BE2C (cell line): Measurements from ENCODE around the gene TPM4.
A peak's percentile ranks its signal among the peaks of the same experiment; 100 is the strongest.
"Not testable (repeated sequence)": the region's sequence is repeated elsewhere in the genome, so short reads cannot be mapped to it uniquely, and the experiment has no call there.

Experiments
- DNase-seq: peaks from one replicate; pipeline ENCODE4 v3.0.0-alpha.2; 2020
- H3K27me3 ChIP-seq: fragments of 250-450 bp; sonication (Bioruptor Pico); 2 replicates; pipeline ENCODE4 v1.5.1; 2020; ENCODE audit warnings: mild to moderate bottlenecking
- H3K36me3 ChIP-seq: fragments of 250-450 bp; sonication (Bioruptor Pico); 2 replicates; pipeline ENCODE4 v1.5.1; 2020; ENCODE audit warnings: mild to moderate bottlenecking
- H3K4me1 ChIP-seq: fragments of 250-450 bp; sonication (Bioruptor Pico); 2 replicates; pipeline ENCODE4 v1.5.1; 2020
- H3K4me3 ChIP-seq: 2 replicates; pipeline ENCODE4 v1.5.1; 2011; ENCODE audit warnings: low read depth, low read length
- H3K9me3 ChIP-seq: fragments of 250-450 bp; sonication (Bioruptor Pico); 2 replicates; pipeline ENCODE4 v1.5.1; 2020
- TF ChIP-seq, protein P1 (sequence below): IDR thresholded peaks from 2 replicates; pipeline ENCODE4 v1.5.1; 2012; ENCODE audit warnings: mild to moderate bottlenecking, low read depth, low read length

TPM4 gene

DNA sequence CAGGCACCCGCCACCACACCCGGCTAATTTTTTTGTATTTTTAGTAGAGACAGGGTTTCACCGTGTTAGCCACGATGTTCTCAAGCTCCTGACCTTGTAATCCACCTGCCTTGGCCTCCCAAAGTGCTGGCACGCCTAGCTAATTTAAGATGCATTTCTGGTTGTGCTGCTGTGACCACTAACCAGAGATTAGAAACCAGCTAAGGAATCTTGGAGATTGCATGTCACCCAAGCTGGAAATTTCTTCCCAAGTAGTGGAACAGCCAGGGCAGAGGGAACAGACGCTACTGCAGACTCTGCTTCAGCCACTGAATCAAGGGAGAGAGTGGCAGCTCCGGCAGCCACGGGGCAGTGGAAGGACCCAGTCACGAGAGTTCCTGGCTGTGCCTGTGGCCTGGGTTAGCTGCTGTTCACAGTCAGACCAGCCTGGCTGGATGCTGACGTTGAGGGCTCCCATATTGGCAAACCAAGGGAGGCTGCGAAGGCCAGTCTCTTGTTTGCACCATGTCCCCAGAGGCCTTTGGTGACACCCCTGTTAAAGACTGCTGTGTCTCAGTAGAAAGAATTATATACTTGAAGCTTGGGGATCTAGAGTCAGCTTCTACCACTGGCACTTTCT is 7.9 kb downstream of the TPM4 start:
- Histone ChIP-seq H3K36me3 (peaks cover 88% of the 10 kb centered on the region), H3K4me3 (no peak overlapping the region), H3K9me3 (no peaks in the 10 kb centered on the region), H3K27me3 (no peaks in the 10 kb centered on the region), H3K4me1 (peaks cover 1% of the 10 kb centered on the region)
- no peak for DNase-seq
- TF ChIP-seq, protein P1, sequence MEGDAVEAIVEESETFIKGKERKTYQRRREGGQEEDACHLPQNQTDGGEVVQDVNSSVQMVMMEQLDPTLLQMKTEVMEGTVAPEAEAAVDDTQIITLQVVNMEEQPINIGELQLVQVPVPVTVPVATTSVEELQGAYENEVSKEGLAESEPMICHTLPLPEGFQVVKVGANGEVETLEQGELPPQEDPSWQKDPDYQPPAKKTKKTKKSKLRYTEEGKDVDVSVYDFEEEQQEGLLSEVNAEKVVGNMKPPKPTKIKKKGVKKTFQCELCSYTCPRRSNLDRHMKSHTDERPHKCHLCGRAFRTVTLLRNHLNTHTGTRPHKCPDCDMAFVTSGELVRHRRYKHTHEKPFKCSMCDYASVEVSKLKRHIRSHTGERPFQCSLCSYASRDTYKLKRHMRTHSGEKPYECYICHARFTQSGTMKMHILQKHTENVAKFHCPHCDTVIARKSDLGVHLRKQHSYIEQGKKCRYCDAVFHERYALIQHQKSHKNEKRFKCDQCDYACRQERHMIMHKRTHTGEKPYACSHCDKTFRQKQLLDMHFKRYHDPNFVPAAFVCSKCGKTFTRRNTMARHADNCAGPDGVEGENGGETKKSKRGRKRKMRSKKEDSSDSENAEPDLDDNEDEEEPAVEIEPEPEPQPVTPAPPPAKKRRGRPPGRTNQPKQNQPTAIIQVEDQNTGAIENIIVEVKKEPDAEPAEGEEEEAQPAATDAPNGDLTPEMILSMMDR, result no peak

DNA sequence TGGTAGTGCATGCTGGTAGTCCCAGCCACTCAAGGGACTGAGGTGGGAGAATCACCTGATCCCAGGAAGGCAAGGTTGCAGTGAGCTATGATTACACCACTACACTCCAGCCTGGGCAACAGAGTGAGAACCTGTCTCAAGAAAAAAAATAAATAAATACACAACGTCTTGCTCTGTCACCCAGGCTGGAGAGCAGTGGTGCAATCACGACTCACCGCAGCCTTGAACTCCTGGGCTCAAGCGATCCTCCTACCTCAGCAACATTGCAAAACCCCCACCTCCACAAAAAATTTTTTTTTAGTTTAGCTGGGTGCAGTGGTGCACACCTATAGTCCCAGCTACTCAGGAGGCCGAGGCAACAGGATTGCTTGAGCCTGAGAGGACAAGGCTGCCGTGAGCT is 8.8 kb downstream of the TPM4 start:
- Histone ChIP-seq H3K4me3 (no peak overlapping the region), H3K4me1 (no peaks in the 10 kb centered on the region), H3K9me3 (no peaks in the 10 kb centered on the region), H3K36me3 (peaks cover 94% of the 10 kb centered on the region), H3K27me3 (no peaks in the 10 kb centered on the region)
- TF ChIP-seq, protein P1, result no peak
- DNase-seq, result no peak

DNA sequence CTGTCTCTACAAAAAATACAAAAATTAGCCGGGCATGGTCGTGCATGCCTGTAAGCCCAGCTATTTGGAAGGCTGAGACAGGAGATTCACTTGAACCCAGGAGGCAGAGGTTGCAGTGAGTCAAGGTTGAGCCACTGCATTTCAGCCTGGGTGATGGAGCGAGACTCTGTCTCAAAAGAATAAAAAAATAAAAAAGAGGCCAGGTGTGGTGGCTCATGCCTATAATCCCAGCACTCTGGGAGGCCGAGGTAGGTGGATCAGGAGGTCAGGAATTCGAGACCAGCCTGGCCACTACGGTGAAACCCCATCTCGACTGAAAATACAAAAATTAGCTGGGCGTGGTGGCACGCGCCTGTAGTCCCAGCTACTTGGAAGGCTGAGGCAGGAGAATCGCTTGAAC is 11.1 kb downstream of the TPM4 start:
- H3K4me1 ChIP-seq, H3K4me3 ChIP-seq, DNase-seq, H3K9me3 ChIP-seq, H3K27me3 ChIP-seq: not testable (repeated sequence)
- peaks cover 95% of the 10 kb centered on the region for H3K36me3 ChIP-seq

DNA sequence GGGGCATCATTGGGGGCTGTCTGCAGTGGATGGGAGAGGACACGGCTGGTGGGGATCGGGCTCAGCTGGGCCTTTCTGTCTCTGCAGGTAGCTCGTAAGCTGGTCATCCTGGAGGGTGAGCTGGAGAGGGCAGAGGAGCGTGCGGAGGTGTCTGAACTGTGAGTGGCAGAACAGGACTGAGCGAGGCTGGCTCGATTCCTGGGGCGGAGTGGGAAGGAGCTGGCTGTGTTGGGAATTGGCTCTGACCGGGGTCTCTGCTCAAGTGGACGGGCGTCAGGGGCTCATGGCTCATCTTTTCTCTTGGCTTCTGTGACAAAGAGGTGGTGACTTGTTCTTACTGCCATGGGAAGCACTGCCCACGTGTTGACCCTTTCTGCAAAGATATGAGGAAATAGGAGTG is 11.6 kb downstream of the TPM4 start:
- Histone ChIP-seq H3K9me3 (no peaks in the 10 kb centered on the region), H3K36me3 (peaks cover 97% of the 10 kb centered on the region), H3K27me3 (no peaks in the 10 kb centered on the region), H3K4me1 (no peaks in the 10 kb centered on the region), H3K4me3 (no peak overlapping the region)
- TF ChIP-seq, protein P1, result no peak
- DNase-seq, result no peak

DNA sequence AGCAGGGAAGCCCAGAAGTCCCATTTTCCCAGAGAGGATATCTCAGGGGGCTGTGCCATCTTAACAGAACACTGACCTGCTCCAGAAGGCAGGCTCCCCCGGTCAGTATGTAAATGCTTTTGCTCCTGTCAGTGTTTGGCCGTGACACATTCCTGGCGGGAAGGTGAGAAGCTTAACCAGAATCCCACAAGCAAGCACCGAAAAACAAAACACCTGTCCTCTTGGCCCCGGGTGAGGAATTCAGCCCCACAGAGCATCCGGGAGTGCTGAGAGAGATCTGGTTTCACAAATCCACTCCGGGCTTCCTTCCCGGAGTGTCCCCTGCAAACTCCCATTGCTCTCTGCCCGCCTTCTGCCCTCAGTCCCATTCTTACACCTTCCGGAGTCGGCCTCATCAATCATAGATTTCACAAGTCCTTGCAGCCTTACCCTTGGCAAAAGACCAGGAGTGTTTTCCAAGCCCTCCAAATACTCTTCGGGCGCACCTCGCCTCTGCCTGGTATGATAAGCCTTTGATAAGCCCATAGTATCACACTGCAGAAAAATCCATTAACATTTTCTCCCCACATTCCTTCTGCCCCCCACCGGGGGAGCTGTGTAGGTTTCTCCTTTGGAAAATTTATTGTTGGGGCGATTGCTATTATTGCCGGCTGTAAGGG is 12.2 kb downstream of the TPM4 start:
- peaks cover 97% of the 10 kb centered on the region for H3K36me3 ChIP-seq
- H3K27me3 ChIP-seq, result no peaks in the 10 kb centered on the region
- TF ChIP-seq, protein P1, result peak; percentile 22; the same call in 1 of the 2 replicates
- DNase-seq, result no peak
- H3K4me1 ChIP-seq, result no peaks in the 10 kb centered on the region
- no peak overlapping the region for H3K4me3 ChIP-seq
- no peaks in the 10 kb centered on the region for H3K9me3 ChIP-seq

DNA sequence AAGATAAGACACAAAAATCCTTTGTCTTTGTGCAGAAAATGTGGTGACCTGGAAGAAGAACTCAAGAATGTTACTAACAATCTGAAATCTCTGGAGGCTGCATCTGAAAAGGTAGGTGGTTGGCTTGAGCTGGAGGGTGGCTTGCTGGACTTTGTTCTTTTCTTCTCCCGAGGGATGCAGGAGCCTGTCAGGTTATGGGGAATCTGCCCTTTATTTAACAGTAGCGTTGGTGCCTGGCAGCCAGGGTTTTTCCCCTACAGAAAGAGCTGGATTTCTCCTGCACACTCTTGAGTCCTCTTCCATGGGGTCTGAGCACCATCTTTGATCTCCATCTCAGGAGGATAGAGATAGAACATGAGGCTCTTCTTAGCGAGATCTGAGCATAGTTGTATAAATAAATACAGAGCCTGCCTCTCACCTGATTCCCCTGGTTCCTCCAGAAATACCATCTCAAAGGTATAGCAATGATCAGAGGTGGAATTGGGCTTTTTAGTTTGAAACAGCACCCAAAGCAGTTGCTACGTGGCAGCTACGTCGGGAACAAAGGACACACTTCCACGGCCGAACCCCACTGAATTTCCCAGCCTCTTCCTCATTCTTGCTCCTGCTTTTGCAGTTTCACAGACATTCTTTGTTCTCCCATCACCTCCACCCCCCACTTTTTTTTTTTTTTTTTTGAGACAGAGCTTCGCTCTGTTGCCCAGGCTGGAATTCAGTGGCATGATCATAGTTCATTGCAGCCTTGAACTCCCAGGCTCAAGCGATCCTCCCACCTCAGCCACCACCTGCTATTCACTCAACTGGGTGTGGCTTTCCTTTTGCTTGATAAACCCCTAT is 12.9 kb downstream of the TPM4 start:
- peaks cover 93% of the 10 kb centered on the region for H3K36me3 ChIP-seq
- no peak for DNase-seq
- H3K4me3 ChIP-seq, result no peak overlapping the region
- no peaks in the 10 kb centered on the region for H3K9me3 ChIP-seq
- H3K27me3 ChIP-seq, result no peaks in the 10 kb centered on the region
- no peaks in the 10 kb centered on the region for H3K4me1 ChIP-seq
- TF ChIP-seq, protein P1, result no peak
